Measurements from ENCODE around the gene KCP. TPM values are rescaled to one million over a fixed set of nuclear protein-coding genes. Genes with fewer than 3 reads are reported as not detected.

The KCP gene
- total and polyA plus RNA-seq, 2 of the 13 experiments (the other 11 are each of a cell fraction or from before 2014, with no cell fraction given): 0.37 to 1.0 TPM

- no peak for TF ChIP-seq ZNF691 (CRISPR knock-in tag; IDR thresholded peaks at IDR 0.05; ENCODE audit: borderline replicate concordance, low read depth)
- TF ChIP-seq ZNF687 (CRISPR knock-in tag; IDR thresholded peaks at IDR 0.05): peak; percentile 59
- no peak for TF ChIP-seq ZSCAN29 (CRISPR knock-in tag; conservative IDR thresholded peaks at IDR 0.05)
- TF ChIP-seq KLF16 (CRISPR knock-in tag; IDR thresholded peaks at IDR 0.05): no peak
- 0 out of 2 replicates have a peak, but pooled peaks have one; percentile 33 for TF ChIP-seq FOXO1 (CRISPR knock-in tag; IDR thresholded peaks at IDR 0.05)
- no peak for TF ChIP-seq PRMT3 (CRISPR knock-in tag; IDR thresholded peaks at IDR 0.05; ENCODE audit: borderline replicate concordance, low read depth)
- no peak for TF ChIP-seq KLF9 (CRISPR knock-in tag; IDR thresholded peaks at IDR 0.05; ENCODE audit: low read depth)
- TF ChIP-seq RCOR2 (CRISPR knock-in tag; IDR thresholded peaks at IDR 0.05): no peak
- TF ChIP-seq THYN1 (CRISPR knock-in tag; IDR thresholded peaks at IDR 0.05; ENCODE audit: borderline replicate concordance, low read depth): no peak
- TF ChIP-seq SMARCC2 (IDR thresholded peaks at IDR 0.05): no peak
- TF ChIP-seq BCL3 (CRISPR knock-in tag; IDR thresholded peaks at IDR 0.05): no peak
- no peak for TF ChIP-seq ZNF619 (CRISPR knock-in tag; IDR thresholded peaks at IDR 0.05)
- TF ChIP-seq ZNF318 (CRISPR knock-in tag; IDR thresholded peaks at IDR 0.05): no peak
- TF ChIP-seq SIN3B (IDR thresholded peaks at IDR 0.05; ENCODE audit: low read length): no peak
Observed at GRCh38 chr7:128879939-128880746, 30.4 kb downstream of the KCP start (continued).
